Measurements from ENCODE around the gene DTNA.
"Not testable (repeated sequence)": the region's sequence is repeated elsewhere in the genome, so short reads cannot be mapped to it uniquely, and the experiment has no call there.

The DTNA gene

GRCh38 chr18:34709750-34710441 lies at the start of gene DTNA:
Gene DTNA (plus strand): TSS chr18:34710298. CDS start chr18:34755977, 45,679 bp downstream.
- DNase-seq (ENCODE audit: low read depth in 2 of 2) = no peak

- no peak for DNase-seq (ENCODE audit: low read depth in 2 of 2)
Observed at GRCh38 chr18:34660572-34660971, 49.5 kb upstream of the DTNA start.

- no peak for DNase-seq (ENCODE audit: low read depth in 2 of 2)
Observed at GRCh38 chr18:34661464-34662087, 48.5 kb upstream of the DTNA start.

- no peak for DNase-seq (ENCODE audit: low read depth in 2 of 2)
Observed at GRCh38 chr18:34676816-34677574, 33.1 kb upstream of the DTNA start.

- not testable (repeated sequence) for DNase-seq (ENCODE audit: low read depth in 2 of 2)
Observed at GRCh38 chr18:34689750-34690149, 20.3 kb upstream of the DTNA start.

GRCh38 chr18:34691614-34692013 lies 18.5 kb upstream of the DTNA start:
- no peak for DNase-seq (ENCODE audit: low read depth in 2 of 2)

GRCh38 chr18:34694591-34695165 lies 15.4 kb upstream of the DTNA start:
- no peak for DNase-seq (ENCODE audit: low read depth in 2 of 2)

- no peak for DNase-seq (ENCODE audit: low read depth in 2 of 2)
Observed at GRCh38 chr18:34695310-34695709, 14.8 kb upstream of the DTNA start.

GRCh38 chr18:34696671-34697070 lies 13.4 kb upstream of the DTNA start:
- DNase-seq (ENCODE audit: low read depth in 2 of 2) = no peak

GRCh38 chr18:34697233-34697632 lies 12.9 kb upstream of the DTNA start:
- DNase-seq (ENCODE audit: low read depth in 2 of 2) = no peak

GRCh38 chr18:34697891-34698290 lies 12.2 kb upstream of the DTNA start:
- no peak for DNase-seq (ENCODE audit: low read depth in 2 of 2)

- DNase-seq (ENCODE audit: low read depth in 2 of 2) = no peak
Observed at GRCh38 chr18:34701911-34702310, 8.2 kb upstream of the DTNA start.

- no peak for DNase-seq (ENCODE audit: low read depth in 2 of 2)
Observed at GRCh38 chr18:34702814-34703213, 7.3 kb upstream of the DTNA start.

GRCh38 chr18:34704074-34704473 lies 6.0 kb upstream of the DTNA start:
- no peak for DNase-seq (ENCODE audit: low read depth in 2 of 2)

GRCh38 chr18:34704823-34705222 lies 5.3 kb upstream of the DTNA start:
- DNase-seq (ENCODE audit: low read depth in 2 of 2) = no peak

GRCh38 chr18:34707670-34708069 lies 2.4 kb upstream of the DTNA start:
- DNase-seq (ENCODE audit: low read depth in 2 of 2) = no peak

- no peak for DNase-seq (ENCODE audit: low read depth in 2 of 2)
Observed at GRCh38 chr18:34709104-34709503, 994 bp upstream of the DTNA start.

- no peak for DNase-seq (ENCODE audit: low read depth in 2 of 2)
Observed at GRCh38 chr18:34710458-34710914, 388 bp downstream of the DTNA start.

GRCh38 chr18:34710934-34711333 lies 836 bp downstream of the DTNA start:
- no peak for DNase-seq (ENCODE audit: low read depth in 2 of 2)

- not testable (repeated sequence) for DNase-seq (ENCODE audit: low read depth in 2 of 2)
Observed at GRCh38 chr18:34716111-34716510, 6.0 kb downstream of the DTNA start.

- no peak for DNase-seq (ENCODE audit: low read depth in 2 of 2)
Observed at GRCh38 chr18:34718610-34719009, 8.5 kb downstream of the DTNA start.

- DNase-seq (ENCODE audit: low read depth in 2 of 2) = no peak
Observed at GRCh38 chr18:34720220-34720619, 10.1 kb downstream of the DTNA start.
